GM21447 (cell line): Measurements from ENCODE around the gene MORN1.

Source experiments
- ATAC-seq: cut with Tn5 transposase; IDR thresholded peaks from one replicate; pipeline ENCODE4 v1.9.1; 2021; ENCODE audit not compliant: unreplicated experiment

The MORN1 gene

GRCh38 chr1:2353551-2354438 lies 37.6 kb downstream of the MORN1 start:
- ATAC-seq: no peak

DNA sequence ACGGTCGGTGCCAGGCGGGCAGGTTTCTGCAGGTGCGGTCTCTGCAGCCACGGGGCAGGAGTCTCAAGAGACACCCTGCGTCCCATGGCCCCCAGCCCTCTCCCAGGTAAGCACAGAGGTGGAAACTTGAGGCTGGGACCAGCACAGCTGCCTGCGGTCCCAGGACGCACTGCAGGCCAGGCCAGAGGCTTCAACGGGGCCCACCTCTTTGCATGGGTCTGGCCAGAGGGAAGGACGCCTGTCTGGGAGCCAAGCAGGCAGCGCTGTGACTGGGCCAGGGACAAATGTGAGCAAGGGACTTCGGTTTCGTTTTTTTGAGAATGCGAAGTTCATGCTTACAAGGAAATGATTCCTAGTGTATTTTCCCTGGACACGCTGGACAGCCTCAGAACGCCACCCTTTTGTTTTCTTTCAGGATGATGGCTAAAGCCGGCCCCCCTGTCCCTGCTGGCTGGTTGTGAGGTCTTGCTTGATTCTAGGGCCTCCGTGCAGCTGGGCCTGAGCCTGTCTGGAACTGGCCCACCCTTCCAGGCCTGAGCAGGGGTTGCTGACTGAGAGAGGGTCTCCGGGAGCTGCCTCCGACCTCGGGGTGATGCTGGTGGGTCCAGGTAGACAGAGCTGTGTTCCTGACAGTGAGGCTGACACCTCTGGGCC lies 38.3 kb downstream of the MORN1 start:
- no peak for ATAC-seq

DNA sequence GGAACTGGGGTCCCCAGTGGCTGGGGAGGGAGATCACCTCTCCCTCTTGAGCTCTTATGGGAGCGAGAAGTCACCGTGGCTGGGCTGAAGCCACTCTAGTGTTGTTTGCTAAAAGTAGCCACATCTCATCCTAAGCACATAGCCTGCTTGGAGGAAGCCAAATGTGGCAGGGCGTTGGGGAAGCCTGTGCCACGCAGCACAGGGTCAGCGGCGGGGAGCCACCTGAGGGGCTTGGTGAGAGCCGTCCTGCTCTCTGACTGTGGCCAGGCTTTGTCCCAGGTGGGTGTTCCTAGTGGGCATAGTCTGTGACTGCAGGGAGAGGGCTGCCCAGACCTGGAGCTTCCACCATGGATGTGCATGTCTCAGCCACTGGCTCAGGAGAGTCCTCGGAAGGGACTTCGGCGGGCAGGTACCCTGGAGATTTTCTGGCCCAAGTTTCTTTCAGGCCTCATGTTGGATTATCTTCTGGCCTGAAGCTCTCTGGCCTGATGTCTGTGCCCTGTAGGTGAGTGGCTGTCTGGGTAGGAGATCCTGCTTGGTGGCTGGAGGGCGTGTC lies 38.9 kb downstream of the MORN1 start:
- no peak for ATAC-seq

DNA sequence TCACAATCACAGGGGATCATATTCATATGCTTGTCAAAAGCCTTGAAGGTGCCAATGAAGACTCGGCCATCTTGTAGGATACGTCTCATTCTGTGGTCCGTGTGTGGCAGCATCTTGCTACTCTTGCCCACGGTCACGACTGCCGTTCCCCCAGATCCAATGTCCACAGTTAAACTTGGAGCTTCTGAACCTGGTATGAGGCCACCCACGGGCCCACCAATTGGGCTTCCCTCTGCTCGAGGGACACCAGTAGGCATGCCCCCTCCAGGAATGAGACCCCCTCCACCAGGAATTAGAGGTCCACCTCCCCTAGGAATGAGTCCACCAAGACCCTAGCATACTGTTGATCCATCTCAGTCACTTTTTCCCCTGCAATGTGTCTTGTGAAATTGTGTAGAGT lies 39.6 kb downstream of the MORN1 start:
- no peak for ATAC-seq

- ATAC-seq: no peak
These were observed 40.3 kb downstream of the MORN1 start for GRCh38 chr1:2350911-2351655.

GRCh38 chr1:2350501-2350900 lies 40.9 kb downstream of the MORN1 start:
- no peak for ATAC-seq

DNA sequence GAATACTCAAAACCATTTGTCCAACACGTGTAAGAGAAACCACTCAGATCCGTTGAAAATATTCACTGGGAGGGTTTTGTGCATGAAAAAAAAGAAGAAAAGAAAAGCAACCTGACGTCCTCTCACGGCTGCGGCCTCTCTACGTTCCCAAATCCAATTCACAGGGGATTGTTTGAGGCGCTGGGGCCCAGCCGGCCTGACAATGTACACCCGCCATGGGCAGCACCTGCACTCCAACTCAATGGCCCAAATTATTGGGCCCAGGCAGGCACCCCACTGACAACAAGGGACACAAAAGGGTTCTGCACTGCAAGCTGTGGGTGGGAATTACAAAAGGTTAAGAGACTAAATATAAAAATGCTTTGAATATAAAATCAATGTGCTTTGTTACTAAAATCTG lies 41.5 kb downstream of the MORN1 start:
- no peak for ATAC-seq

DNA sequence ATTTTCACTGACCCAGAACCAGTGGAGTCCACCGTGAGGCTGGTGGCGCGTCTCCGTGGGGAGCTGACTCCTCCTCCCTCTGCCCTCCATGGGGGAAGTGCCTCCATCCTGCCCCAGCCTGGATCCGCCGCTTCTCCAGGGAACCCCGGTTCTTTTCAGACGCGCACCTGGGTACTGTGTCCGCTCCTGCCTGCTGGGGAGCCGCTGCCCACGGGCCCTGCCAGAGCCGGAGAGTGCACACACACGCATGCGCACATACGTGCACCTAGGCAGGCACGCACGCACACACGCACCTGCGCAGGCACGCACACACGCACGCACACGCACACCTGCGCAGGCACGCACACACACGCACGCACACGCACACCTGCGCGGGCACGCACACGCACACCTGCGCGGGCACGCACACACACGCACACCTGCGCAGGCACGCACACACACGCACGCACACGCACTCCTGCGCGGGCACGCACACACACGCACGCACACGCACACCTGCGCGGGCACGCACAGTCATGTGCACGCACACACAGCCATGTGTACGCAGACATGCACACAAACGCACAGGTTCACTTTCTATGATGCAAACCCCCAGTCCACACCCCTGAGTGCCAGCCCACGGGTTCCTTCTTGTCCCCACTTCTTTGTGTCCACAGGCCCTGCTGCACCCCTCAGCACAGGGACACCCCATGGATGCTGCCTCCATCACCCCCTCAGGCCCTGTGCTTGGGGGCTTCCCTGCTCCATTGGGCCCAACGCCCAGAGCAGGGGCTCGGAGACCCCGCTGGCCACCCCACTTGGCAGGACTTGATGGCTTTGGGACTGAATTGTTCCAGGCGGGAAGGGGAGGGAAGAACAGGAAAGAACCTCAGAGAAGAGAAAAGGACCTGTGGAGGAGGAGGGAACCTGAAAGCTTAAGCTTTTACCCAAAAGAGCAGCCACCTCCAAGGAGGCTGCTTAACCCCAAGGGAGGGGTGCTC lies 42.7 kb downstream of the MORN1 start:
- ATAC-seq: no peak

- no peak for ATAC-seq
These were observed 43.5 kb downstream of the MORN1 start for GRCh38 chr1:2347896-2348295.

GRCh38 chr1:2347409-2347785 lies 44.0 kb downstream of the MORN1 start:
- ATAC-seq: no peak

GRCh38 chr1:2346691-2347408 lies 44.5 kb downstream of the MORN1 start:
- ATAC-seq: no peak

- no peak for ATAC-seq
These were observed 45.9 kb downstream of the MORN1 start for GRCh38 chr1:2345297-2346075.

GRCh38 chr1:2344744-2345296 lies 46.5 kb downstream of the MORN1 start:
- ATAC-seq: no peak

- no peak for ATAC-seq
These were observed 47.2 kb downstream of the MORN1 start for GRCh38 chr1:2344121-2344681.

DNA sequence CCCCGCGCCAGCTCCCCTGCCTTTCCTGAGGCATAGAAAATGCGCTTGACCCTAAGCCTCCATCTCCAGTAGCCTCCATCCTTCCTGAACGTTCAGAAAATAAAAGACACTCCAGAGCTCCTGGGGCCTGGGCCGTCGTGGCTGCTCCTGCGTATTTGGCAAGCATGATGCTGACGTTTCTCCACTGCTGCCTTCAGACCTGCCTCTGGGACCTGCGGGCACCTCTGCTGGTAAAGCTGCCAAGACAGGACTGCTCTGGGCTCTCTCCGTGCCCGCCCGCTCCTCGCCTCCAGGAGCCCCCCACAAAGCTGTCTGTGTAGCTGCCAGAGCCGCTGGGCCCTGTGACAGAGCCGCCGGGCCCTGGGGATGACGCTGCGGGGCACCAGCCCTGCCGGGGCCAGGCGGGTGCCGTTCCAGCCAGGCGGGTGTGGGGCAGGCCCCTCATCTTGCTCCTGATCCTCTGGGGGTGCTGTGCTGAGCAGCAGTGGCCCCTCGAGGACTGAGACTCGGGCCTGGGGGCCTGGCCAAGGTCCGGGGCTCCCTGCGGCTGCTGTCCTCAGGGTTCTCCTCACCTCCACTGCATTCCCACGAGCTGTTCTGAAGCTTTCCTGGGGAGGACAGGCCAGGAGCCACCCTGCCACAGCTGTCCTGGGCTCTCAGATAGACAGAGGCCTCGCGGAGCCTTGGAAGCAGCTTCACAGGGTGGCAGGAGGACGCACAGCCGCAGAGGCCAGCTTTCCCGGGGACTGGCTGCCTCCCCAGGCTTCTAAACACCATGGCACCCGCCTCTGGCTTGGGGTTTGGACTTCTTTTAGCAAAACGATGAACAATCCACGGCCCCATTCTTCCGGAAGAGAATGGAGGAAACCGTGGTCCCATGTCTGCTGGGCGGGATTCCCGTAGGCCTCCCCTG lies 48.1 kb downstream of the MORN1 start:
- no peak for ATAC-seq

DNA sequence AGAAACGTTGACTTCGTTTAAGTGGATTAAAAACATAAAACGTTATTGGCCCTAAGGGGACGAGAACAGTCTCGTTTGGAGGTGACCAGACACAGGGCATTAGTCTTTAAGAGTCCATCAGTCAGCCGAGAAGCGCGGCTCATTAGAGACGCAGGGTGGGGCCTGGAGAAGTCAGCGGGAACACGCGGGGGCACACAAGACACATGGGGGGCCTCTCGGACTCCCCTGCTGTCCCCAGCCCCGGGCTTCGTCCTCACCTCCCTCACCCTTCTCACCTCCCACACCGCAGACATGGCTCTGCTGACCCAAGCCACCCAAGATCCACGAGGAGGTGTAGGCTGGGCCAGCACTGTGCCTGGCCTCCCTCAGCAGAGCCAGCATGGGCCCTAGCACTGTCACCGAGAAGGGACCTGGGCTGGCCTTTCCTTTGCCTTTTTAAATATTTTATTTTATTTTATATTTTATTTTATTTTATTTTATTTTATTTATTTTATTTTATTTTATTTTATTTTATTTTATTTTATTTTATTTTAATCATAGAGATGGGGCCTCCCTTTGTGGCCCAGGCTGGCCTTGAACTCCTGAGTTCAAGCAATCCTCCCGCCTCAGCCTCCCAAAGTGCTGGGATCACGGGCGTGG lies 48.9 kb downstream of the MORN1 start:
- ATAC-seq: no peak
